Activated naive CD4-positive, alpha-beta T cell treated with anti-CD3 and anti-CD28 coated beads for 36 hours (primary cell): Measurements from ENCODE around the gene RALBP1. TPM values are rescaled to one million over a fixed set of nuclear protein-coding genes. Genes with fewer than 3 reads are reported as not detected.

Experiments used
- CTCF ChIA-PET: fragments of 350-600 bp; sonication (Branson Sonifier 250); formaldehyde crosslinking; loops from one replicate; lab custom pipeline; 2021; ENCODE audit warnings: antibody characterized with exemption; lab: Charles Lee
- DNase-seq: peaks from one replicate; pipeline ENCODE4 v3.0.0-alpha.2; 2020
- H3K27ac Mint-ChIP-seq: one replicate; pipeline ENCODE4 v1.8.0; 2021; ENCODE audit warnings: mild to moderate bottlenecking, mixed read lengths
- H3K27me3 Mint-ChIP-seq: one replicate; pipeline ENCODE4 v1.8.0; 2021; ENCODE audit warnings: low read depth, mixed read lengths
- H3K36me3 Mint-ChIP-seq: one replicate; pipeline ENCODE4 v1.8.0; 2021; ENCODE audit warnings: low read depth, mixed read lengths
- H3K4me1 Mint-ChIP-seq: one replicate; pipeline ENCODE4 v1.8.0; 2021; ENCODE audit warnings: low read depth, mixed read lengths
- H3K4me3 Mint-ChIP-seq: one replicate; pipeline ENCODE4 v1.8.0; 2021; ENCODE audit warnings: mild to moderate bottlenecking, moderate library complexity, mixed read lengths
- H3K9me3 Mint-ChIP-seq: one replicate; pipeline ENCODE4 v1.8.0; 2021; ENCODE audit warnings: mixed read lengths
- intact Hi-C: fragments of 100-400 bp; cut with micrococcal nuclease; formaldehyde crosslinking; loops from one replicate; pipeline ENCODE4 v1.15.1; 2023
- total RNA-seq, 2 experiments: library from RNA; stranded (reverse); gene quantifications; one replicate each; pipeline ENCODE4 v1.2.3, GENCODE V29; 2021

The RALBP1 gene
- total RNA-seq, 2 experiments from 2014 or later, result 46.9 to 51.1 TPM

DNA sequence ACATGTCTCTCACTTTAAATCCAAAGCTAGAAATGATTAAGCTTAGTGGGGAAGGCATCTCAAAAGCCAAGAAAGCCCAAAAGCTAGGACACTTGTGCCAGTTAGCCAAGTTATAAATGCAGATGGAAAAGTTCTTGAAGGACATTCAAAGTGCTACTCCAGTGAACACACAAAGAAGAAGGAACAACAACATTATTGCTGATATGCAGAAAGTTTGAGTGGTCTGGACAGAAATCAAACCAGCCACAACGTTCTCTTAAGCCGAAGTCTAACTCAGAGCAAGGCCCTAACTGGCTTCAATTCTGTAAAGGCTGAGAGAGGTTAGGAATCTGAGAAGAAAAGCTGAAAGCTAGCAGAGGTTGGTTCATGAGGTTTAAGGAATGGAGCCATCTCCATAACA lies 90.1 kb downstream of the RALBP1 start:
- CTCF ChIA-PET, result interaction anchor here (1.1 to 1.4 kb wide), 2 partner anchors 114 to 157 kb away, joined by 3 read pairs; no protein-coding TSS in a partner anchor
- Mint-ChIP-seq H3K27me3 (no peaks in the 10 kb centered on the region), H3K36me3 (peaks cover 15% of the 10 kb centered on the region), H3K27ac (no peak overlapping the region), H3K9me3 (no peaks in the 10 kb centered on the region), H3K4me3 (no peak overlapping the region), H3K4me1 (no peaks in the 10 kb centered on the region)
- no peak for DNase-seq
- intact Hi-C loops, result no loop called here

DNA sequence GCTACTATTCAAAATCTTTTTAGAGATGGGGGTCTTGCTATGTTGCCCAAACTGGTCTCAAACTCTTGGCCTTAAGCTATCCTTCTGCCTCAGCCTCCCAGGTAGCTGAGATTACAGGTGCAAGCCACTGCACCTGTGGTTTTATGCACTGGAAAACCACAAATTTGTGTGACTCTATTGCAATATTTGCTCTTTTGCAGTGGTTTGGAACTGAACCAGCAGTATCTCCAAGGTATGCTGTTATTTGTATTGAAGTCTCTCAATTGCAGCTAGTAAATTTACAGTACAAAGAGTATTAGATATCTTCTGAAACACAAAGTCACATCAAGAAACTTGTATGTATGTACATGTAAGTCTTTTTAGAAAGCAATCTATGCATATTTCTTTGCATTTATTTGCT lies 92.9 kb downstream of the RALBP1 start:
- no peak overlapping the region for H3K4me3 Mint-ChIP-seq
- intact Hi-C loops, result no loop called here
- no peaks in the 10 kb centered on the region for H3K4me1 Mint-ChIP-seq
- DNase-seq, result no peak
- no peaks in the 10 kb centered on the region for H3K27me3 Mint-ChIP-seq
- peaks cover 11% of the 10 kb centered on the region for H3K36me3 Mint-ChIP-seq
- CTCF ChIA-PET, result interaction anchor here (0.5 to 1.3 kb wide), 3 partner anchors 52 to 57 kb away, joined by 3 to 4 read pairs (median 3); no protein-coding TSS in a partner anchor
- no peaks in the 10 kb centered on the region for H3K9me3 Mint-ChIP-seq
- no peak overlapping the region for H3K27ac Mint-ChIP-seq

DNA sequence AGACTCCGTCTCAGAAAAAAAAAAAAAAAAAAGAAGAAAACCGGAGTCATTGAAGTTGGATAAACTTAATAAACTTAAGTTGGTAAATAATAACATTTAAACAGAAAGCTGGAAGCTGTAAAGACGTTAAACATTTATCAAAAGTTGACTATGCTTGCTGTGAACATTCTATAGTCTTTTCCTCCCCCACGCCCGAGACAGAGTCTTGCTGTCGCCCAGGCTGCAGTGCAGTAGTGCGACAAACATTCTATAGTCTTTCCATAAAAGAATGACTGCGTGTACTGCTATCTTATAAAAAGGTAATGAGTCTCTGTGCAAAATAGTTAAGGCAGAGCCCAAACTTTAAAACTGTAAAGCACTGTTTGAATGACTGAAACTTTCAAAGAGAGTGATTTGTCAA lies 93.9 kb downstream of the RALBP1 start:
- intact Hi-C loops, result no loop called here
- CTCF ChIA-PET, result interaction anchor here (0.6 kb wide), 1 partner anchor 40 kb away, joined by 3 read pairs; no protein-coding TSS in a partner anchor
- H3K27ac Mint-ChIP-seq, result no peak overlapping the region
- peaks cover 11% of the 10 kb centered on the region for H3K36me3 Mint-ChIP-seq
- no peaks in the 10 kb centered on the region for H3K4me1 Mint-ChIP-seq
- no peak for DNase-seq
- H3K27me3 Mint-ChIP-seq, result no peaks in the 10 kb centered on the region
- no peak overlapping the region for H3K4me3 Mint-ChIP-seq
- H3K9me3 Mint-ChIP-seq, result no peaks in the 10 kb centered on the region

DNA sequence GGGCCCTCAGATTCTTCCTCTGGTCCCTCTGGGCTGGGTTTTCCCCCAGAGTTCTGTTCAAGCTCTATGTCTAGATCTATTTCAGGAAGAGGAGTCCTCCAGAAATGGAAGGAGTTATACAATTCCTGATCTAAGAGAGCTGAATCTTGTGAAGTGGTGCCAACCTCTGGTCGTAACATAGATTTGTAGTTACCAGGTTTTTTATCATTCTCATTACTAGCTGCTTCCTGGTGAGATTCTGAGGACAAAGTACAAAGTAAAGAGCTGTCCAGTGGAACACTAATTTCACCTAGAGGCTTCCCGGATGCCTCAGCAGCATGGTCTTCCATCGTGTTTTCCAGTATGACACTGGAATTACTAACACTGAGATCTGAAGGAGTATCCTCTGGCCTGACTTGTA lies 94.9 kb downstream of the RALBP1 start:
- Mint-ChIP-seq H3K4me3 (no peak overlapping the region), H3K9me3 (no peaks in the 10 kb centered on the region), H3K36me3 (peaks cover 11% of the 10 kb centered on the region), H3K4me1 (no peaks in the 10 kb centered on the region), H3K27ac (no peak overlapping the region), H3K27me3 (no peaks in the 10 kb centered on the region)
- CTCF ChIA-PET, result interaction anchor here (0.6 kb wide), 1 partner anchor 1355 kb away, joined by 3 read pairs; no protein-coding TSS in a partner anchor
- DNase-seq, result no peak
- intact Hi-C loops, result no loop called here

DNA sequence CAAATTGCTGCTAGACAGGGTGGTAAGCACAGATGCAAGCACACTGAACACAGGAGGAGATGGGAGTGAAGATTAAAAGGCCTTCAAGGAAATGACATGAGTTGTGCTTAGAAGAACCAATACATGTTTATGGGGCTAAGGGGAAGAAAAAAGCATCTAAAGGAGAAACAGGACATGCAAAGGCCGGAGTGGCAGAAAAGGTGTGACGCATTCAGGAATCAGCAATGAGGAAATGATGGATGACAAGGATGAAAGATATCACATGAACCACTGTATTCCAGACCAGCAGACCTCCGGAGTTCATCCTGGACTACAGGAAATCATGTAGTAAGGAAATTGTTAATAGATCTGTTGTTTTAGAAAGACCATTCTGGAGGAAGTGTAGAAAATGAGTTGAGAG lies 96.2 kb downstream of the RALBP1 start:
- CTCF ChIA-PET, result no interaction called here
- H3K9me3 Mint-ChIP-seq, result no peaks in the 10 kb centered on the region
- peaks cover 16% of the 10 kb centered on the region for H3K36me3 Mint-ChIP-seq
- intact Hi-C loops, result no loop called here
- no peaks in the 10 kb centered on the region for H3K27me3 Mint-ChIP-seq
- H3K4me1 Mint-ChIP-seq, result no peaks in the 10 kb centered on the region
- no peak overlapping the region for H3K27ac Mint-ChIP-seq
- no peak for DNase-seq
- no peak overlapping the region for H3K4me3 Mint-ChIP-seq

DNA sequence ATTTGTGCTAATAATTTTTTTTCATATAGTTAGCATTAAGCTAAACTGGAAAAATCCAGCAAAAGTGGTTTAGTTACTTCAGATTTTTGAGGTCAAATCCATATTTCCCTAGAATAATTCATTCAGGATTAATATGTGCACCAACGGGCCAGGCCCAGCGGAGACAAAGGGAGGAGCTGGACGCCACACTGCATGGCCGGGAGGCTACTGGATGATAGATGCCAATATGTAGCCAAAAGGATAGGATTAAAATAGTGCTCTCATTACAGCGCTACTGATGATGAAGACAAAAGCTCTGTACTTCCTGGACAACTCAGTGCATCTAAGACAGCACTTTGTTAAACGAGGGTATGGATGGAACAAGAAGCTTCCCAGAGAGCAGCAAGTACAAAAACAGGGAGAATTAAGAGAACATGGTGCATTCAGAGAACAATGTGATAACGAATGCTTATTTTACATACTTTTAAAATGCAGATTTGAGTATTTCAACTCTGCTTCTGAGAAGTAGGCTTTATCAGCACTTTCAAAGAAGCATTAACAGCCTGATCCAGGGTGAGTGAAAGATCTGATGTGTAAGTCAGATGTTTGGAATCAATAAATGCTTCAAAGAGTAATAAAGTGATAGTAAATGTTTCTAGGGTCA lies 99.3 kb downstream of the RALBP1 start:
- Mint-ChIP-seq H3K27me3 (no peaks in the 10 kb centered on the region), H3K4me1 (no peaks in the 10 kb centered on the region), H3K36me3 (peaks cover 16% of the 10 kb centered on the region), H3K9me3 (no peaks in the 10 kb centered on the region), H3K27ac (no peak overlapping the region), H3K4me3 (no peak overlapping the region)
- intact Hi-C loops, result no loop called here
- CTCF ChIA-PET, result interaction anchor here (0.5 to 1.1 kb wide), 3 partner anchors 14 to 210 kb away, joined by 3 to 4 read pairs (median 3); no protein-coding TSS in a partner anchor
- DNase-seq, result no peak

DNA sequence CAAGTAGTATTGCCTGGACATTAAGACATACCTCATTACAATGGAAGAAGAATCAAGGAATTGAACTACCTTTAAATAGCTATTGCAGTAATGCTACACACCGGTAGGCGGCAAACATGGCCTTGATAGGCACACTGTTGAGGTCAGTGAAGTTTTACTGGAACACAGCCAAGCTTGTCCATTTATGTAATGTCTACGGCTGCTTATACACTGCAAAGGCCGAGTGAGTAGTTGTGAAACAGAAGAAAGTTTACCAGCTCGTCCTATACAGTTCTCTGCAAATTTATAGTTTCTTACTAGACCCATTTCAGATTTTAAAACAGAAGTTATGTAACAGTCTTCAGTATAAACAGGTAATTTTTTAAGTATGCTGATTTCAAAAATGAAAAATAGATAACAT lies 100.2 kb downstream of the RALBP1 start:
- intact Hi-C loops, result no loop called here
- Mint-ChIP-seq H3K4me1 (no peaks in the 10 kb centered on the region), H3K27ac (no peak overlapping the region), H3K4me3 (no peak overlapping the region), H3K36me3 (peaks cover 14% of the 10 kb centered on the region), H3K9me3 (no peaks in the 10 kb centered on the region), H3K27me3 (no peaks in the 10 kb centered on the region)
- DNase-seq, result peak; percentile 31
- CTCF ChIA-PET, result interaction anchor here (0.5 to 1.1 kb wide), 5 partner anchors 9 to 211 kb away, joined by 3 to 4 read pairs (median 3); no protein-coding TSS in a partner anchor

DNA sequence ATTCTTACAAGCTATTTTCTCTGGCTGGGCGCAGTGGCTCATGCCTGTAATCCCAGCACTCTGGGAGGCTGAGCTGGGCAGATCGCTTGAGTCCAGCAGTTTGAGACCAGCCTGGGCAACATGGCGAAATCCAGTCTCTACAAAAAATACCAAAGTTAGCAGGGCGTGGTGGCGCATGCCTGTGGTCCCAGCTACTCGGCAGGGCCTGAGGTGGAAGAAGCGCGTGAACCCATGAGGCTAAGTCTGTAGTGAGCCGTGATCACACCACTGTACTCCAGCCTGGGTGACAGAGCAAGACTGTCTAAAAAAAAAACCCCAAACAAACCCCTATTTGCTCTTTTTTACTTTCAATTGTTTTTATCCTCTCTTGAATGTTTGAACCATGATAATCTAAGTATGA lies 102.0 kb downstream of the RALBP1 start:
- Mint-ChIP-seq H3K4me3 (no peak overlapping the region), H3K9me3 (no peaks in the 10 kb centered on the region), H3K4me1 (no peaks in the 10 kb centered on the region), H3K27ac (no peak overlapping the region), H3K27me3 (no peaks in the 10 kb centered on the region), H3K36me3 (peaks cover 22% of the 10 kb centered on the region)
- CTCF ChIA-PET, result no interaction called here
- intact Hi-C loops, result no loop called here
- DNase-seq, result no peak

DNA sequence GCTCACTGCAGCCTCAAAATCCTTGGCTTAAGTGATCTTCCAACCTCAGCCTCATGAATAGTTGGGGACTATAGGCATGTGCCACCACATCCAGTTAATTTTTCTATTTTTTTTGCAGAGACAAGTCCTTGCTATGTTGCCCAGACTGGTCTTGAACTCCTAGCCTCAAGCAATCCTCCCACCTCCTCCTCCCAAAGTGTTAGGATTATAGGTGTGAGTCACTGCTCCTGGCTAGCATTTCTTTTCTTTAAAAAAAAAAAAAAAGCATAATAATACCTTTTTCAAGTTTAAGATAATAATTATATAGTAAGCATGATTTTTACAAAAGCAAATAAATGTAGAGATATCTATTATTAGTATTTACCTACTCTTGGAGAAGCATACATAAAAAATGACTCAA lies 103.0 kb downstream of the RALBP1 start:
- H3K4me1 Mint-ChIP-seq, result no peaks in the 10 kb centered on the region

DNA sequence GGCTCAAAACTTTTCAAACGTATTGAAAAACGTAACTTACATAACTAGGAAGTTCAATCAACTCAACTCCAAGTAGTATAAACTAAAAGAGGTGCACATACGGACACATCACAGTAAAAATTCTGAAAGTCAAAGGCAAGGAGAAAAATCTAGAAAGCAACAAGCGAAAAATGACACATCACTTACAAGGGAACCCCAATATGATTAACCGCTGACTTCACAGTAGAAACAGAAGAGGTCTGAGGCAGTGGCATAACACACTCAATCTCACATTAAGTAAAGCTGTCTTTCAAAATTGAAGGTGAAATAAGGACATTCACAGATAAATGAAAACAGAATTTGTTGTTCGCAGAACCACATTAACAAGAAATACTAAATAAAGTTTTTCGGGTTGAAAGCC lies 106.4 kb downstream of the RALBP1 start:
- CTCF ChIA-PET, result no interaction called here
- intact Hi-C loops, result no loop called here
- Mint-ChIP-seq H3K4me3 (no peak overlapping the region), H3K4me1 (no peaks in the 10 kb centered on the region), H3K27me3 (no peaks in the 10 kb centered on the region), H3K36me3 (peaks cover 36% of the 10 kb centered on the region), H3K9me3 (no peaks in the 10 kb centered on the region), H3K27ac (no peak overlapping the region)
- no peak for DNase-seq

More for the DNA sequence above, 103.0 kb downstream of the RALBP1 start:
- H3K36me3 Mint-ChIP-seq, result peaks cover 29% of the 10 kb centered on the region
- no peak overlapping the region for H3K4me3 Mint-ChIP-seq
- no peaks in the 10 kb centered on the region for H3K27me3 Mint-ChIP-seq
- H3K27ac Mint-ChIP-seq, result no peak overlapping the region
- intact Hi-C loops, result no loop called here
- no peak for DNase-seq
- CTCF ChIA-PET, result no interaction called here
- H3K9me3 Mint-ChIP-seq, result no peaks in the 10 kb centered on the region

DNA sequence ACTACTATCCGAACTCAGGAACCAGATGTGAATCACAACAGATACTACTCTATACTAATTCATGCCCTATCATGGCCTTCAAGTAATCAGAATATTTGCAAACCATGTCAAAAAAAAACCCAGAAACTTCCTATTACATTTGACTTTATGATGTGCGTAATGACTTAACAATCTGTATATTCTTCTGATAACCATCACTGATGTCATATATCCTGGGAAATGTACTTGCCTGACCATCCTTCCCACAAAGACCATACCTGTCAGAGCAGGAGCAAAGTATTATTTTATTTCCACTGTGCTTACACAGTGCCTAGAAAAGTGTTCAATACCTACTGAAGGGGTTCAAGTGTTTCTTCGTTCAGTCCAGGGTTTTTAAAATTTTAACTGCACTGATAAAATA lies 111.5 kb downstream of the RALBP1 start:
- intact Hi-C loops, result no loop called here
- CTCF ChIA-PET, result no interaction called here
- no peaks in the 10 kb centered on the region for H3K9me3 Mint-ChIP-seq
- no peak for DNase-seq
- no peaks in the 10 kb centered on the region for H3K27me3 Mint-ChIP-seq
- no peak overlapping the region for H3K27ac Mint-ChIP-seq
- no peak overlapping the region for H3K4me3 Mint-ChIP-seq
- no peaks in the 10 kb centered on the region for H3K4me1 Mint-ChIP-seq
- peaks cover 37% of the 10 kb centered on the region for H3K36me3 Mint-ChIP-seq
